GM10847 (cell line): ENCODE data around the gene FUT6.

Source experiments
- POLR2A ChIP-seq: IDR thresholded peaks from 2 replicates; pipeline ENCODE4 v1.6.1; 2011; ENCODE audit not compliant: insufficient read length; ENCODE audit errors: extremely low read depth

The FUT6 gene

DNA sequence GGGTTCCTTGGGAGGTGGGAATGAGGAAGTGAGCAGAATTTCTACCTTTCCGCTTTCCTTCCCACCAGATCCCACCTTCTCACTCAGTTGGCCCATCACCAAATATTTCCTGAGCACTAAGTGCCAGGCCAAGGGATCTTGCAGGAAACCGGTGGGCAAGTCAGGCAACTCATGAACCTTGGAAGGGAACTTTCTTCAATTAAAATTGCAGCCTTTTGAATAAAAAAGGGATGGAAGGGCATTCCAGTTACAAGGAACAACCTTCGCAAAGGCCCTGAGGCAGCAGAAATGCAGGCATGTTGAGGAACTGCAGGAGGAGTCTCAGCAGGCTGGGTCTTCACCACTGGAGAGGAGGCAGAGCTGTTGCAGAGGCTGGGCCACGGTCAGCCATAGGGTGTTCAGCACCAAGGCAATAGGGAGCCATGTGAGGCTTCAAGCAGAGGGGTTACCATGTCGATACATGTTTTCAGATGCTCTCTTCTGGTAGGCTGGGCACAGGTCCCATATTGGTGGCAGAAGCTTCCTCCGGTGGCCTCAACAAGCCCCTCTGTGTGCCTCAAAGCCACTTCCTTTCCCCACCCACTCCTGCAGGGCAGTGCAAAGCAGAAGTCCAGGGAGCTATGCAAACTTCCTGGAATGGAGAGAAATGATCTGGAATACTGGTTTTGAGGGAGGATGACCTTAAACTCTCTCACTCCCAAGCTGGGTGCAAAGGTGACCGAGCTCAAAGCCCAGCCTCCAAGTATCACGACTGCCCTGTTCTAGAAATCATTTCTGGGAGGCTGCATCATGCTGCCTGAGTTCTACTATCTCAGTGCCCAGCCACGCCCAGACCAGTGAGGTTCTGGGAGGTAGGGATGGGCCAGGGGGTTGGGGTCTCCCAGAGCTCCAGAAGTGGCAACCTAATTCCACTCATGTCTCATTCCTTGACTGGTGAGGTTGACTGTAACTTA, at the start of gene FUT6:
FUT6 (minus strand) TSS at position 638 of the 953 bp plus-strand sequence. CDS start 7,135 bp downstream, outside the sequence.
- no peak for TF ChIP-seq POLR2A

GRCh38 chr19:5882421-5882968, 43.0 kb upstream of the FUT6 start:
- no peak for TF ChIP-seq POLR2A

DNA sequence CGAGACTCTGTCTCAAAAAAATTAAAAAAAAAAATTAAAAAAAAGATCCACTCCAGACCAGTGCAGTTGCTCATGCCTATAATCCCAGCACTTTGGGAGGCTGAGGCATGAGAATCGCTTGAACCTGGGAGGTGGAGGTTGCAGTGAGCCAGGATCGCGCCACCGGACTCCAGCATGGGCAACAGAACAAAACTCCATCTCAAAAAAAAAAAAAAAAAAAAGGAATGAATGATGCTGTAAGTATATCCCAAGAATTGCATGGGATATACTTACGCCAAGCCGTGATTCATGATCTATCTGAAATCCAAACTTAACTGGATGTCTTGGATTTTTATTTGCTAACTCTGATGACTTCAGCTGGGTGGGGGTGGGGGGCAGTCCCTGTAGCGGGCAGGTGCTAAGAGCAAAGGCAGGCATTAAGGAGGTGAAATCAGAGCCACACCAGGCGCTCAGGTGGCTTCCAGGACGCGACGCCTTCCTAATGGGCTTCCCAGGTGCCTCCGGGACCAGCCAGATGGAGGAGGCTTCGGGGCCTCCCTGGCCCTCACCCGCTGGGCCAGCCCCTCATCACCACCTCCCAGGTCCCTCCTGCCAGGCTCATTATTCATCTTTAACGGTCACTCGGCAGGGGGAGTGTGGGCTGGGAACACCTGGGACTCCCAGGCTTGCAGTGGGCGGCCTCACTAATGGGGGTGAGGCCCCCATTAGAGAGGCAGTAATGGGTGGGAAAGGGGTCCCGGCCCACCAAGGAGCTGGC, 42.2 kb upstream of the FUT6 start:
- no peak for TF ChIP-seq POLR2A

- no peak for TF ChIP-seq POLR2A
Observed at GRCh38 chr19:5880604-5881078, 41.1 kb upstream of the FUT6 start.

- no peak for TF ChIP-seq POLR2A
Observed at GRCh38 chr19:5880196-5880595, 40.7 kb upstream of the FUT6 start.

DNA sequence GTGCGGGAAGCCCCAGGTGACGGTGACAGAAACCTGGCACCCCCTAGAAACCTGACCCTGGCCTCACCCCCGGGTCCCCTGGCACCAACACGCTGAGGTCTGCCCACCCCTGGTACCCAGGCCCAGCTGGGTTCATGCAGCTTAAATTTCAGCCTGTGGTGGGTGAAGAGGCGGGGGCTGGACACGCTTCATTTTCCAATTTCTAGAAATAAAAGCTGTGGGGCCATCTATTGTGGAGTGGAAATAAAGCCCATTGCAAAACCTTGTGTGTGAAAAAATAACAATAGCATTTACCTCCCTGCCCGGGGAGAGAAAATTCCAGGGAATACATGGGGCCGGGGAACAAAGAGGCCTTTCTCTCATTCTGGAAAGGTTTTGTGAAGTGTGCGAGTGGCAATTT, 38.4 kb upstream of the FUT6 start:
- TF ChIP-seq POLR2A, result no peak

GRCh38 chr19:5877427-5877826, 37.9 kb upstream of the FUT6 start:
- TF ChIP-seq POLR2A, result no peak

- TF ChIP-seq POLR2A, result no peak
Observed at GRCh38 chr19:5873617-5874199, 34.2 kb upstream of the FUT6 start.

DNA sequence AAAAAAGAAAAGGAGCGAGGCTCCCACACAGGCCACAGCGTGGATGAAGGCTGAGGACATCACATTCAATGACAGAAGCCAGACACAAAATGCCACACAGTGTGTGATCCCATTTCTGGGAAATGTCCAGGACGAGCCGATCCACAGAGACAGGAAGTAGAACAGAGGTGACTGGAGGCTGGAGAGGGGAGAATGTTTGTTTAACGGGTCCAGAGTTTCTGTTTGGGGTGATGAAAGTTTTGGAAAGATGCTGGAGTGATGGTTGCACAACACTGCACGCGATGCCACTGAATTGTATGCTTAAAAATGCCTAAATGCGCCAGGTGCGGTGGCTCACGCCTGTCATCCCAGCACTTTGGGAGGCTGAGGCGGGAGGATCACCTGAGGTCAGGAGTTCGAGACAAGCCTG, 31.5 kb upstream of the FUT6 start:
- TF ChIP-seq POLR2A, result no peak

DNA sequence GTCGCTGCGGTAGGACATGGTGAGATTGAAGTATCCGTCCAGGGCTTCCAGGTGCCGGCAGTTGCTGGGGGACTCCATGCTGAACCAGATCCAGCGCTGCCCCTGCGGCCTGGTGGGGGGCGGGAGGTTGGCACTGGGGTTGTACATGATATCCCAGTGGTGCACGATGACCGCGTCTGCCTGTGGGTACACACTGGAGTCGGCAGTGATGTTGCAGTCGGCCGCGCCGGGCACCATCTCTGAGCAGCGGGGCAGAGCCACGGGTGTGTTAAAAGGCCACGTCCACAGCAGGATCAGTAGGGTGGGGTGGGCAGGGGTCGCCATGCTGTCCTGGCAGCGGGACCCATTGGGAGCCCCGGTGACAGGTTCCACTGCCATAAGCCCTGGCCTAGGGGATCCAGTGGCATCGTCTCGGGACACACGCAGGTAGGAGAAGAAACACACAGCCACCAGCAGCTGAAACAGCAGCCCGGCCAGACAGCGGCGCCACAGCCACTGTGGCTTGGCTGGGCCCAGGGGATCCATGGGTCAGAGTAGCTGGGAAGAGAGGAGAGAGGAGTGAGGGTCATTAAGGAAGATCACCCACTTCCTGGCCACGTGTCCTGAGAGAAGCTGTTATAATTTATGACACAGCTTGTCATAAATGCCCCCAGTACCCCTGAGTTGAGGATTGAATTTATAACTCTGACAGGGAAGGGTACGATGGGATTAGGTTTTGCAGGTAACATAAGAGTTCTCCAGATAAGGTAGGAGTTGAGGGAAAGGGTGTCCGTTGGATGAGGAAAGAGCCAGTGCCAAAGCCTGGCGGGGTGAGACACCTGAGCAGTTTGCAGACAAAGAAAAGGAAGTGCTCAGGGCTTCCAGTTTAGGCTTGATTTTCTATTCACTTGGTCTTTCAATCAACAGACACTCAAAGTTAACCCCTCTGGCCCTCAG, 28.0 kb upstream of the FUT6 start:
- no peak for TF ChIP-seq POLR2A

GRCh38 chr19:5865772-5866171, 26.3 kb upstream of the FUT6 start:
- TF ChIP-seq POLR2A, result no peak

DNA sequence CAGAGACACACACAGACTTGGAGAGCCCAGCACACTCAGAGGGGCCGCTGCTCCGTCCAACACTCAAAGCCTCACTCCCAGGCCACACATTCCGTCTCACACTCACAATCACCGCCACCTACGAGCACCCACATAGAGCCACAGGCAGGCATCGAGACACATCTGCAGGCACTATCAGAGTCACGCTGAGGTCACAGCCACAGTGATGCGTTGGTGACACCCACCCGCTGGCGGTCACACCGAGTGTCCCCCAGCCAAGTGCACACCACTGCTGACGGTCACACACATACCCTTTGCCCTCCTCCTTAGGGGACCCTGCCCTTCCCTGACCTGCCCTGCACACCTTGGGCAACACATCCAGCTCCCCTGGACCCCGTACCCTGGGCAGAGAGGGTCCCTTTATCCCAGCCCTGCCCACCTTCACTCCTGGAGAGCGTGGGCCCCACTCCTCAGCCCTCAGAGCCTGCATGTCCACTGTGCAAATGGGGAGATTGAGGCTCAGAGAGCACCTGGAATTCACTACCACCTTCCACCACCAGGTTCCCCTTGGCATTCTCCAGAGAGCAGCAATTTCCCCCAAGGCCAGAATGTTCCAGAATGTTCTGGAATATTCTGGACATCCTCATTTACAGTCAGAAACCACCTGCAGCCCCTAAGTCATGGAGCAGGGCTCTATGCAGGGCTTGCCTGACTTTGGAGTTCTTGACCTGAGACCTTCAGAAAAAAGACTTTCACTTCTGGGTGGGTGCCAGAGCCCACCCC, 25.4 kb upstream of the FUT6 start:
- TF ChIP-seq POLR2A, result no peak

DNA sequence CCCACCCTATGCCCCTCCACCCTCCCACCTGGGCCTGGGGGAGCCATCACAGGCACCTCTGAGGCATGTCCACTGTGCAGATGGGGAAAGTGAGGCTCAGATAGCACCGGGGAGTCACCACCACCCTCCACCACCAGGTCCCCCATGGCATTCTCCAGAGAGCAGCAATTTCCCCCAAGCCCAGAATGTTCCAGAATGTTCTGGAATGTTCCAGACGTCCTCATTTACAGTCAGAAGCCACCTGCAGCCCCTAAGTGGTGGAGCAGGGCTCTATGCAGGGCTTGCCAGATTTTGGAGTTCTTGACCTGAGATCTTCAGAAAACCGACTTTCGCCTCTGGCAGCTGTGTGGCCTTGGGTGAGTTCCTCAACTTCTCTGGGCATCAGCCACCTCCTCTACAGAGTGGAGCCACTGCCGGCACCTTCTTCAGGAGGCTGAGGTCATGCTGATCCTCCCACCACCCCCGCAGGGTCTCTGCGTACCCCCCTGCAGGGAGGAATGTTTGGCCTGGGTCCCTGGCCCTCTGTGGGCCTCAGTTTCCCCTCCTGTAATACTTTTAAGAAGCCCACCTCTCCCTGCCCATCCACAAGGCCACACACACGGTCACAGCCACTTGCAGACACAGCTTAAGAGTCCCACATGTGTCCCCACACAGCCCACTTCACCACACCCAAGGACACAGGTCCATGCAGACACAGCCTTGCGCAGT, 24.7 kb upstream of the FUT6 start:
- no peak for TF ChIP-seq POLR2A
